HEK293 (cell line): Measurements from ENCODE around the gene TMEM143.

ENCODE experiments used
- ATF2 ChIP-seq: fragments of 450-650 bp; formaldehyde crosslinking; IDR thresholded peaks from 2 replicates; pipeline ENCODE4 v1.5.1; 2016; ENCODE audit warnings: missing biosample characterization, missing genetic modification characterization, low read depth
- BCL11B ChIP-seq: fragments of 450-650 bp; formaldehyde crosslinking; IDR thresholded peaks from 2 replicates; pipeline ENCODE4 v1.5.1; 2016; ENCODE audit warnings: low read depth, missing biosample characterization, missing genetic modification characterization
- GLIS2 ChIP-seq: fragments of 450-650 bp; formaldehyde crosslinking; IDR thresholded peaks from 2 replicates; pipeline ENCODE4 v1.5.1; 2016; ENCODE audit warnings: missing biosample characterization, missing genetic modification characterization
- PRDM6 ChIP-seq: fragments of 450-650 bp; formaldehyde crosslinking; IDR thresholded peaks from 2 replicates; pipeline ENCODE4 v1.5.1; 2017; ENCODE audit warnings: missing biosample characterization, missing genetic modification characterization
- SCRT1 ChIP-seq: fragments of 450-650 bp; formaldehyde crosslinking; IDR thresholded peaks from 2 replicates; pipeline ENCODE4 v1.5.1; 2016; ENCODE audit warnings: missing biosample characterization, missing genetic modification characterization, borderline replicate concordance
- SP3 ChIP-seq: fragments of 450-650 bp; formaldehyde crosslinking; IDR thresholded peaks from 2 replicates; pipeline ENCODE4 v1.5.1; 2016; ENCODE audit warnings: missing biosample characterization, missing genetic modification characterization
- TCF7L2 ChIP-seq: IDR thresholded peaks from 2 replicates; pipeline ENCODE4 v1.6.1; 2011; ENCODE audit warnings: low read depth, mild to moderate bottlenecking, inconsistent platforms, low read length, moderate library complexity, borderline replicate concordance
- YY2 ChIP-seq: fragments of 450-650 bp; formaldehyde crosslinking; IDR thresholded peaks from 2 replicates; pipeline ENCODE4 v1.5.1; 2016; ENCODE audit warnings: missing biosample characterization, missing genetic modification characterization
- ZBTB1 ChIP-seq: fragments of 450-650 bp; formaldehyde crosslinking; IDR thresholded peaks from 2 replicates; pipeline ENCODE4 v1.5.1; 2016; ENCODE audit warnings: missing biosample characterization, missing genetic modification characterization
- ZBTB21 ChIP-seq: fragments of 450-650 bp; formaldehyde crosslinking; IDR thresholded peaks from 2 replicates; pipeline ENCODE4 v1.5.1; 2017; ENCODE audit warnings: missing biosample characterization, missing genetic modification characterization
- ZBTB44 ChIP-seq: fragments of 450-650 bp; IDR thresholded peaks from 2 replicates; pipeline ENCODE4 v1.5.1; 2018; ENCODE audit warnings: missing biosample characterization, mild to moderate bottlenecking, missing genetic modification characterization
- ZEB2 ChIP-seq: fragments of 450-650 bp; formaldehyde crosslinking; IDR thresholded peaks from 2 replicates; pipeline ENCODE4 v1.5.1; 2016; ENCODE audit warnings: missing biosample characterization, missing genetic modification characterization
- ZFP3 ChIP-seq: fragments of 450-650 bp; formaldehyde crosslinking; IDR thresholded peaks from 2 replicates; pipeline ENCODE4 v1.5.1; 2016; ENCODE audit warnings: low read depth, missing biosample characterization, missing genetic modification characterization
- ZNF133 ChIP-seq: fragments of 450-650 bp; formaldehyde crosslinking; IDR thresholded peaks from 2 replicates; pipeline ENCODE4 v1.5.1; 2016; ENCODE audit warnings: missing biosample characterization, missing genetic modification characterization
- ZNF16 ChIP-seq: fragments of 450-650 bp; formaldehyde crosslinking; IDR thresholded peaks from 2 replicates; pipeline ENCODE4 v1.5.1; 2016; ENCODE audit warnings: low read depth, missing biosample characterization, missing genetic modification characterization
- ZNF184 ChIP-seq: fragments of 450-650 bp; IDR thresholded peaks from 2 replicates; pipeline ENCODE4 v1.5.1; 2018; ENCODE audit warnings: missing biosample characterization, mild to moderate bottlenecking, missing genetic modification characterization
- ZNF280C ChIP-seq: fragments of 450-650 bp; formaldehyde crosslinking; IDR thresholded peaks from 2 replicates; pipeline ENCODE4 v1.5.1; 2016; ENCODE audit warnings: missing biosample characterization, missing genetic modification characterization
- ZNF280D ChIP-seq: fragments of 450-650 bp; formaldehyde crosslinking; IDR thresholded peaks from 2 replicates; pipeline ENCODE4 v1.5.1; 2016; ENCODE audit warnings: missing biosample characterization, missing genetic modification characterization
- ZNF292 ChIP-seq: fragments of 450-650 bp; formaldehyde crosslinking; IDR thresholded peaks from 2 replicates; pipeline ENCODE4 v1.5.1; 2016; ENCODE audit warnings: low read depth, missing biosample characterization, missing genetic modification characterization, borderline replicate concordance
- ZNF311 ChIP-seq: fragments of 450-650 bp; formaldehyde crosslinking; IDR thresholded peaks from 2 replicates; pipeline ENCODE4 v1.5.1; 2017; ENCODE audit warnings: missing biosample characterization, missing genetic modification characterization, borderline replicate concordance
- ZNF394 ChIP-seq: fragments of 450-650 bp; formaldehyde crosslinking; IDR thresholded peaks from 2 replicates; pipeline ENCODE4 v1.5.1; 2016; ENCODE audit warnings: missing biosample characterization, missing genetic modification characterization, mild to moderate bottlenecking, moderate library complexity, borderline replicate concordance
- ZNF510 ChIP-seq: fragments of 450-650 bp; formaldehyde crosslinking; IDR thresholded peaks from 2 replicates; pipeline ENCODE4 v1.5.1; 2018; ENCODE audit warnings: mild to moderate bottlenecking, missing genetic modification characterization, missing biosample characterization; ENCODE audit not compliant: insufficient replicate concordance
- ZNF548 ChIP-seq: fragments of 450-650 bp; formaldehyde crosslinking; IDR thresholded peaks from 2 replicates; pipeline ENCODE4 v1.5.1; 2016; ENCODE audit warnings: missing biosample characterization, missing genetic modification characterization
- ZNF596 ChIP-seq: fragments of 450-650 bp; IDR thresholded peaks from 2 replicates; pipeline ENCODE4 v1.5.0; 2018; ENCODE audit warnings: missing biosample characterization, mild to moderate bottlenecking, missing genetic modification characterization, moderate library complexity
- ZNF654 ChIP-seq: fragments of 450-650 bp; formaldehyde crosslinking; IDR thresholded peaks from 2 replicates; pipeline ENCODE4 v1.5.1; 2016; ENCODE audit warnings: low read depth, missing biosample characterization, missing genetic modification characterization
- ZNF658 ChIP-seq: fragments of 450-650 bp; formaldehyde crosslinking; IDR thresholded peaks from 2 replicates; pipeline ENCODE4; 2016; ENCODE audit warnings: missing biosample characterization, missing genetic modification characterization
- ZNF660 ChIP-seq: fragments of 450-650 bp; IDR thresholded peaks from 2 replicates; pipeline ENCODE4 v1.5.1; 2018; ENCODE audit warnings: missing biosample characterization, mild to moderate bottlenecking, missing genetic modification characterization
- ZNF664 ChIP-seq: fragments of 450-650 bp; formaldehyde crosslinking; IDR thresholded peaks from 2 replicates; pipeline ENCODE4 v1.5.1; 2016; ENCODE audit warnings: missing biosample characterization, missing genetic modification characterization
- ZNF701 ChIP-seq: fragments of 450-650 bp; formaldehyde crosslinking; IDR thresholded peaks from 2 replicates; pipeline ENCODE4 v1.5.1; 2016; ENCODE audit warnings: missing biosample characterization, missing genetic modification characterization
- ZNF843 ChIP-seq: fragments of 450-650 bp; formaldehyde crosslinking; IDR thresholded peaks from 2 replicates; pipeline ENCODE4 v1.5.1; 2016; ENCODE audit warnings: missing biosample characterization, missing genetic modification characterization
- ZSCAN30 ChIP-seq: fragments of 450-650 bp; IDR thresholded peaks from 2 replicates; pipeline ENCODE4 v1.5.1; 2018; ENCODE audit warnings: missing biosample characterization, mild to moderate bottlenecking, missing genetic modification characterization, moderate library complexity

TMEM143 gene

GRCh38 chr19:48372904-48373303 lies 9.2 kb upstream of the TMEM143 start (continued):
- TF ChIP-seq ZNF16 (tag by site-specific recombination), result peak; percentile 87
- TF ChIP-seq ZNF184 (tag by site-specific recombination), result no peak
- TF ChIP-seq ZNF843 (tag by site-specific recombination), result no peak
- no peak for TF ChIP-seq ZNF292 (tag by site-specific recombination)
- no peak for TF ChIP-seq ZNF596 (tag by site-specific recombination)
- 0 out of 2 replicates have a peak, but pooled peaks have one; percentile 17 for TF ChIP-seq ZNF311 (tag by site-specific recombination)
- TF ChIP-seq BCL11B (tag by site-specific recombination), result no peak
- TF ChIP-seq YY2 (tag by site-specific recombination), result no peak
- no peak for TF ChIP-seq ZNF548 (tag by site-specific recombination)
- no peak for TF ChIP-seq GLIS2 (tag by site-specific recombination)
- peak; percentile 34; the same call in 1 of the 2 replicates for TF ChIP-seq ZNF394 (tag by site-specific recombination)
- TF ChIP-seq ZNF701 (tag by site-specific recombination), result no peak
- peak; percentile 45; the same call in 1 of the 2 replicates for TF ChIP-seq ZEB2
- TF ChIP-seq ZFP3 (tag by site-specific recombination), result no peak
- TF ChIP-seq ZNF280C (tag by site-specific recombination), result no peak
- TF ChIP-seq ZNF510 (tag by site-specific recombination), result no peak
- no peak for TF ChIP-seq SP3
- TF ChIP-seq ZBTB21 (tag by site-specific recombination), result no peak
- TF ChIP-seq ZNF280D, result no peak
- TF ChIP-seq ZNF658, result no peak
- no peak for TF ChIP-seq TCF7L2
- no peak for TF ChIP-seq ZBTB1 (tag by site-specific recombination)
- no peak for TF ChIP-seq SCRT1 (tag by site-specific recombination)
- TF ChIP-seq ZNF654 (tag by site-specific recombination), result no peak
- no peak for TF ChIP-seq ZBTB44 (tag by site-specific recombination)
- TF ChIP-seq ZSCAN30 (tag by site-specific recombination), result no peak
- peak; percentile 90 for TF ChIP-seq ZNF660
- TF ChIP-seq ATF2 (tag by site-specific recombination), result no peak
- no peak for TF ChIP-seq ZNF664 (tag by site-specific recombination)
- TF ChIP-seq PRDM6 (tag by site-specific recombination), result no peak
- TF ChIP-seq ZNF133 (tag by site-specific recombination), result no peak
